Hematopoietic multipotent progenitor cell treated with erythropoietin and hydrocortisone succinate and interleukin-3 and kit ligand, for 4 days (in vitro differentiated cells): ENCODE data around the gene MAPKBP1.

Source experiments
- DNase-seq: peaks from one replicate; pipeline ENCODE4 v3.0.0-alpha.2; 2015

MAPKBP1 gene

GRCh38 chr15:41850482-41851166 is 76.3 kb downstream of the MAPKBP1 start:
- DNase-seq = no peak

- DNase-seq = no peak
These were observed 76.9 kb downstream of the MAPKBP1 start for GRCh38 chr15:41851167-41851523.

- DNase-seq = no peak
These were observed 77.6 kb downstream of the MAPKBP1 start for GRCh38 chr15:41851755-41852370.

GRCh38 chr15:41852736-41853590 is 78.7 kb downstream of the MAPKBP1 start:
- no peak for DNase-seq

GRCh38 chr15:41853831-41854230 is 79.5 kb downstream of the MAPKBP1 start:
- no peak for DNase-seq

GRCh38 chr15:41854443-41854842 is 80.2 kb downstream of the MAPKBP1 start:
- no peak for DNase-seq

GRCh38 chr15:41855261-41855961 is 81.1 kb downstream of the MAPKBP1 start:
- no peak for DNase-seq

GRCh38 chr15:41856262-41856661 is 82.0 kb downstream of the MAPKBP1 start:
- no peak for DNase-seq

GRCh38 chr15:41856716-41857115 is 82.4 kb downstream of the MAPKBP1 start:
- no peak for DNase-seq

GRCh38 chr15:41857316-41857715 is 83.0 kb downstream of the MAPKBP1 start:
- DNase-seq = no peak

GRCh38 chr15:41858756-41859155 is 84.5 kb downstream of the MAPKBP1 start:
- DNase-seq = no peak

GRCh38 chr15:41860049-41860828 is 86.0 kb downstream of the MAPKBP1 start:
- DNase-seq = peak; percentile 29

GRCh38 chr15:41861736-41862356 is 87.6 kb downstream of the MAPKBP1 start:
- DNase-seq = no peak

GRCh38 chr15:41862515-41863116 is 88.3 kb downstream of the MAPKBP1 start:
- DNase-seq = no peak

- no peak for DNase-seq
These were observed 91.3 kb downstream of the MAPKBP1 start for GRCh38 chr15:41865490-41866055.

GRCh38 chr15:41866263-41866703 is 92.0 kb downstream of the MAPKBP1 start:
- DNase-seq = no peak

GRCh38 chr15:41866872-41867579 is 92.7 kb downstream of the MAPKBP1 start:
- no peak for DNase-seq

- DNase-seq = no peak
These were observed 94.0 kb downstream of the MAPKBP1 start for GRCh38 chr15:41868321-41868720.

GRCh38 chr15:41869770-41870688 is 95.7 kb downstream of the MAPKBP1 start:
- DNase-seq = no peak
